Ishikawa (cell line): ENCODE measurements around the gene PDE10A.

Source experiments
- CEBPB ChIP-seq: IDR thresholded peaks from 2 replicates; pipeline ENCODE4 v1.6.1; 2012
- CREB1 ChIP-seq: IDR thresholded peaks from 2 replicates; pipeline ENCODE4 v1.6.1; 2012; ENCODE audit warnings: low read depth
- TF ChIP-seq, protein P1 (sequence below): IDR thresholded peaks from 2 replicates; pipeline ENCODE4 v1.6.1; 2012; ENCODE audit warnings: low read depth, mild to moderate bottlenecking
- TF ChIP-seq, protein P2 (sequence below): IDR thresholded peaks from 2 replicates; pipeline ENCODE4 v1.6.1; 2012

DNA sequence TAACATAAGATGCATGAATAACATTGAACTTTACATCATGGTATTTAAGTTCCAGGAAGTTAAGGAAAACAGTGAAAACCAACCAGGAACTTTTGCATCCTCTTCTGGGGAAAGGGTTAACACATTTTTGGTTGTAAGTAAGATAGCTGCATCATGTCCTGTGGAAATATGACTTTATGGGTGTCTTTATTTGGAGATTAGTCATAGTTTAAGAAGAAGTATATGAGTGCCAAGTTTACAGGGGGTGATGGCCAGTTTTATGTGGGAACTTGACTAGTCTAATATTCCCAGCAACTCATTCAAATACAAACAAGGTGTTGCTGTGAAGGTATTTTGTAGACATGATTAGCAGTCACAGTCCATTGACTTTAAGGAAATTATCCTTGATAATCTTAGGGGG is 78.0 kb downstream of the PDE10A start:
- TF ChIP-seq, protein P1, sequence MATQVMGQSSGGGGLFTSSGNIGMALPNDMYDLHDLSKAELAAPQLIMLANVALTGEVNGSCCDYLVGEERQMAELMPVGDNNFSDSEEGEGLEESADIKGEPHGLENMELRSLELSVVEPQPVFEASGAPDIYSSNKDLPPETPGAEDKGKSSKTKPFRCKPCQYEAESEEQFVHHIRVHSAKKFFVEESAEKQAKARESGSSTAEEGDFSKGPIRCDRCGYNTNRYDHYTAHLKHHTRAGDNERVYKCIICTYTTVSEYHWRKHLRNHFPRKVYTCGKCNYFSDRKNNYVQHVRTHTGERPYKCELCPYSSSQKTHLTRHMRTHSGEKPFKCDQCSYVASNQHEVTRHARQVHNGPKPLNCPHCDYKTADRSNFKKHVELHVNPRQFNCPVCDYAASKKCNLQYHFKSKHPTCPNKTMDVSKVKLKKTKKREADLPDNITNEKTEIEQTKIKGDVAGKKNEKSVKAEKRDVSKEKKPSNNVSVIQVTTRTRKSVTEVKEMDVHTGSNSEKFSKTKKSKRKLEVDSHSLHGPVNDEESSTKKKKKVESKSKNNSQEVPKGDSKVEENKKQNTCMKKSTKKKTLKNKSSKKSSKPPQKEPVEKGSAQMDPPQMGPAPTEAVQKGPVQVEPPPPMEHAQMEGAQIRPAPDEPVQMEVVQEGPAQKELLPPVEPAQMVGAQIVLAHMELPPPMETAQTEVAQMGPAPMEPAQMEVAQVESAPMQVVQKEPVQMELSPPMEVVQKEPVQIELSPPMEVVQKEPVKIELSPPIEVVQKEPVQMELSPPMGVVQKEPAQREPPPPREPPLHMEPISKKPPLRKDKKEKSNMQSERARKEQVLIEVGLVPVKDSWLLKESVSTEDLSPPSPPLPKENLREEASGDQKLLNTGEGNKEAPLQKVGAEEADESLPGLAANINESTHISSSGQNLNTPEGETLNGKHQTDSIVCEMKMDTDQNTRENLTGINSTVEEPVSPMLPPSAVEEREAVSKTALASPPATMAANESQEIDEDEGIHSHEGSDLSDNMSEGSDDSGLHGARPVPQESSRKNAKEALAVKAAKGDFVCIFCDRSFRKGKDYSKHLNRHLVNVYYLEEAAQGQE, result no peak
- TF ChIP-seq CEBPB, result no peak
- TF ChIP-seq, protein P2, sequence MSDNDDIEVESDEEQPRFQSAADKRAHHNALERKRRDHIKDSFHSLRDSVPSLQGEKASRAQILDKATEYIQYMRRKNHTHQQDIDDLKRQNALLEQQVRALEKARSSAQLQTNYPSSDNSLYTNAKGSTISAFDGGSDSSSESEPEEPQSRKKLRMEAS, result no peak
- TF ChIP-seq CREB1, result no peak
